HL-60/S4 treated with retinoic acid at 250 ng/mL for 4 days and 3 days (cell line): Measurements from ENCODE around the gene PLPP4.

Source experiments
- in situ Hi-C: fragments of 300-500 bp; cut with MboI; formaldehyde crosslinking; loops from 2 replicates; pipeline ENCODE4 v1.7.0; 2022; ENCODE audit warnings: low sequenced_read_pairs

The PLPP4 gene

DNA sequence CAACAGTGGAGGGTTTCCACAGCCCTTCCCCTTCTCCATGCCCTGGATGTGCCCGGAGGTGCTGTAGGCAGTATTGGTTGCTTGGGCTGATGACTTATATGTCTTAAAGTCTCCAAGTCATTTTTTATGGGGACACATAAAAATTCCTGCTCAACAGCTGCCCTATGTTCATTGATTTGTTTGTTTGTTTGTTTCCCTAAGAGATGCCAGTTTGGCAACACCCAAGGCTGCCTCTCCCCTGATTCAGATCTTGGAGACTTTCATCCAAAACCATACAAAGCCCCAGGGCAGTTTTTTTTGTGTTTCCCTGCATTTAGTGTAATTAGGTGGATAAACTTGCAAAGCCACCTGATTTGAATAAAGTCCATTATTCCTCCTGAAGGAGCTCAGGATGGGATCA is 115.3 kb downstream of the PLPP4 start:
- in situ Hi-C loops, result no loop called here

DNA sequence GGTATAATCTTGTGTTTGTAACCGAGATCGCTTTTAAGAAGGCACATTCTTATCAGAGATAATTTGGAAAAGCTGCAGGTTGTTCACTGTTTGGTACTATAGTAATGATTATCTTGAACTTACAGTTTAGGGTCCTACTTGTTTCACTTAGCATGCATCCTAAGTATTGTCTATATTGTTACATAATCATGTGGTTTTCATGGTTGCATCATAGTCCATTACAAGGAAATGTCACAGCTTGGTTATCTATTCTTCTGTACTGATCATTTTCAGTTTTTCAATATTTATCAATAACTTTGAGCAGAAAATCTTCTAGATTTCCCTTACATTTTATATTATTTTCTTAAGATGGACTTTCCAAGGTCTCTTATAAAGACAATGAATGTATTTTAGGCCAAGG is 116.3 kb downstream of the PLPP4 start:
- in situ Hi-C loops, result no loop called here

DNA sequence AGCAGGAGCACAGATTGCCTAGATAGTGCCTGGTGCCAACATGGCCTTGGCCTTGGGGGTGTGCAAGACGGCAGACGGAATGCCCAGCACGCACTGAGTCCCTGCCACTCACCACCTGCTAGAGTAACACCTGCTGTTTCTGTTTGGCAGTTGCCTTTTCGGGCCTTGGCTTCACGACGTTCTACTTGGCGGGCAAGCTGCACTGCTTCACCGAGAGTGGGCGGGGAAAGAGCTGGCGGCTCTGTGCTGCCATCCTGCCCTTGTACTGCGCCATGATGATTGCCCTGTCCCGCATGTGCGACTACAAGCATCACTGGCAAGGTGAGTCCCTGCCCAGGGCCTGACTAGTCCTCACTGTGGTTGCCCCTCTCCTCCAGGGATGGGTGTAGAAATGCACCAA is 118.0 kb downstream of the PLPP4 start:
- in situ Hi-C loops, result no loop called here

DNA sequence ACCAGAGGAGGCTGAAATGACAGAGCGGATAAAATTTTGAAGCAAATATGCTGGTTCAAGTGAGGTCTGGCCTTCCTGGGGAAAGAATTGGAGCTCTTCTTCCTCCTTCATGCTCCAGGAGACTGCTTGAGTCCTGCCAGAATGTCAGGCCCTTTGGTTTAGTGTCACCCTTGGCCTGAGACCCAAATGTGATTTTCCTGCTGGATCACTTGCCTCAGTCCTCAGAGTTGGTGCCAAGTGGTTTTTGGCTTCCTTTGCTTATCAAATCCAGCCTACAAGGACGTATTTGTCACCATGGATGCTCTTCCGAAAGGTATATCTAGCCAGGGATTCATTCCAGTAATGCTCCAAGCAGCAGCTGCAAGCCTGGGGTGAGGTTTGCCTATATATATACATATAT is 118.4 kb downstream of the PLPP4 start:
- in situ Hi-C loops, result no loop called here

DNA sequence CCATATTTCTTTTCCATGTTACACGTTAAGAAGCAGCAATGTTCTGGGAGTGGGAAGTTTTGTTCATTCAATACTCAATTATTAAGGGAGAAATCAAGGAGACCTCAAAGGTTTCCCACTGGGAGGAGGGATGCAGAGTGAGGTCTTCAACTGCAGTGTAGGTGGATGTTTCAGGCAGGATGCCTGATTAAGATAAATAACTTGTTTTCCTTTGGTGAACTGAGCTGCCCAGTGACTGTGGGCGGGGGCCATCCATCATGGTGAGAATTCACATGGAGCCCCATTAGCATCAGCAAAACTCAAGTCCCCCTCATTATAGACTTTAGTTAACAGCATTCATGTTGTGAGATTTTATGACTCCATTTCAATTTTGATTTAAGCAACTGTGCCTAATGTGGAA is 121.1 kb downstream of the PLPP4 start:
- in situ Hi-C loops, result no loop called here

DNA sequence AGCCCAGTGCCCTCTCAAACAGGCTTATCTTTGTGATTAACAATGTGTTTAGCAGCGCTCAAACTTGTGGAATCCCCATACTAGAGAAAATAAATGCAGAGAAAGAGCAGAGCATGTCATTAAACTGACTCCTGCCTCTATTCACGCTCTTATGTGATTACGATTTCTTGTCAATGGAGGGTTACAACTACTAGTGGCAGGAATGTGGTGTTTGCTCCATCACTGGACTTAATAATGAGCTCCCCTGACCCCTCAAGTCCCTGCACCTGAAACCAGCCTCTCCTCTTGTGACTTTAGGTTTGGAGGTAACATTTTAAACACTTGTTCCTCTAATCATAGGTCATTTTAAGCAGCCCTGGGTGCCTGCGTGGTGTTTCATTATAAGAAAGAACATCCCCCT is 121.9 kb downstream of the PLPP4 start:
- in situ Hi-C loops, result no loop called here

DNA sequence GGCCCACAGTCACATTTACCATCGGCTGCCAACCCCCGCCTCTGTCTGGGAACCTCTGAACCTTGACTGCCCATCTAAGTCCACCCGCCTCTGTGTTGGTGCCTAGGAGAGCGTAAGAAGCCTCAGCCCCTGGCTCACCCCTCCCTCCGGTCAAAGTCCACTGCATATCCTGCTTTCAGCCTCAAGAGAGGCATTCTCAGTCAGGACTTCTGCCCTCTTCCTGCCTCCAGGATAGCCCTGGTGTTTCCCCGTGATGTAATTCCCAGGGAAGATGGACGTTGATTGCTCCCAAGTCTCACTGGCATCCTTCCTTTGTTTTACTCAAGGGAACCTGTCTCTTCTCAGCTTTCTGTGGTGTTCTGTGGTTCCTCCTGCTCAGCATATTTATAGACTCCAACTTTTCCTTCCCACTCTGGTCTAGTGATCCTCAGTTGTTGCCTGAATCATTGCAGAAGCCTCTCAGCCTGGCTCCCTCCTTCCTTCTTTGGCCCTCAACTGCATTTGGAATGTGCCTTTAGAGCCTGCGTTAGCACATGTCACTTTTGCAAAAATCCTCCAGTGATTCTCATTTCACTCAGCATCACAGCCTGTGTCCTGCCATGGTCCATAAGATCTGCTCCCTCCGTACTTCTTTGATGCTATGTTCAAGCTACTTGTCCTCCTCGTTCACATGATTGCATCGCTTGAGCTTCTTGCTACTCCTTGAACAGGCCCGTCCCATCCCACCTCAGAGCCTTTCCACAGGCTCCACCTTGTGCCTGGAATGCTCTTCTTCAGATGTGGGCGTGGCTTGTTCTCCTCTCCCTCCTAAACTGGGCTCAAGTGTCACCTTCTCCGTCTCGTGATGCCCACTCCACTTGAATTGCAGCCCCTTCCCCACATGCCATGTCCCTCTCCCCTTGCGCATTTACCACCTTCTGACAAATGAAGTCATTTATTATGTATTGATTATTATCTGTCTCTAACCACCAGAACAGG is 124.2 kb downstream of the PLPP4 start:
- in situ Hi-C loops, result no loop called here

DNA sequence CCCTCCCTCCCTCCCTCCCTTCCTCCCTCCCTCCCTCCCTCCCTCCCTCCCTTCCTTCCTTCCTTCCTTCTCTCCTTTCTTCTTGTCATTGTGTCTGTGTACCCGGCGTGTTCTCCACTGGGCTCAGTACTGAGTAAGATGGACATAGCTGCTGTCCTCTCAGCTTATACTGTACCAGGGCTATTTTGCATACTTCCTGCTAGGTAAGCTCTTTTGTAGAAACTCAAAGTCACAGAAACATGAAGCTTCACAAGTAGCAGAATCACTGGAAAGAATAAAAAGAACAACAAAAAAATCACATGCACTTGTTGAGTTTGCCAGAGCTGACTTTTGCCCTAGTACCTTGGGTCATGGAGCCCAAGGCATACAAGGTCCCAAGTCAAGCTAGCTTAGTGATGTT is 125.7 kb downstream of the PLPP4 start:
- in situ Hi-C loops, result no loop called here

DNA sequence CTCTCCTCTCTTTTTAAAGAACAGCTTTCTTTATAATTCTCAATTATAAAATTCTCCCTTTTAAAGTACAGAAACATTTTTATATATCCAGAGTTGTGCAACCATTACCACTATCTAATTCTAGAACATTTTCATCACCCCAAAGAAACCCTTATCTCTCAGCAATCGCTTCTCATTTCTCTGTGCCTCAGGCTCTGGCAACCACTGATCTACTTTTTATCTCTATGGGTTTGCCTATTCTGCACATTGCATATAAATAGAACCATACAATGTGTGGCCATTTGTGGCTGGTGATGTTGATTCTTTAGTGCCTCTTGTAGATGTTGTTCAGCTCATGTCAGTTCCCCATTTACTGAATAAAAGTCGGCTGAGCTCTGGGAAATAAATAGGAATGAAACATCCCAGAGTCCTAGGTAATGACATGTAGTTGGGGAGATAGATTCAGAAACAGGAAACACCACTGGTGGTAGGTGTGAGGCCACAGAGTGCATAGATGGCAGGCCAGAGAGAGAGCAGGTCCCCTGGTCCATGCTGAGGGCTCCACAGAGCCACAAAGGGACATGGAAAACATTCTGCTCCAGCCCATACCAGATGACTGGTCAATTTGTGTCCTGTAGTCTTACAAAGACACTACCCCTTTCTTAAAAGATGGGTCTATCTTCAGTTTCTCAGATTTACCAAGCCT is 126.5 kb downstream of the PLPP4 start:
- in situ Hi-C loops, result no loop called here

DNA sequence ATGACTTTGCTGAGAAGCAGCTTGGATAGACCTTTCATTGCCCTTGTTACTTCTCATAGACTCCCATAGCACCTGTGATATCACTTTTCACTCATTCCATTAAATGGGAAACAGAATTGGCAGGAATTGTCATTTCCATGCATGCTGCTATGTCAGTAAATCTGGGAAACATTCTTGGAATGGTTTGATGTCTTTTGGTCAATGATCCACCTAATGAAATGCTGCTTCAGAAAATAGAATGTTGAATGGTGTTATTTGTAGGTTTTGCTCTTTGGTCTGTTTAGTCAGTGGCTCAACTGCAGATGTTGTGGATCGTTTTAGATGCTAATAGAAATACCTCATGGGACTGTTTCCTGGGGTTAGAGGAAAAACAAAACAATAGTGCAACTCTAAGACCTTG is 127.8 kb downstream of the PLPP4 start:
- in situ Hi-C loops, result no loop called here

DNA sequence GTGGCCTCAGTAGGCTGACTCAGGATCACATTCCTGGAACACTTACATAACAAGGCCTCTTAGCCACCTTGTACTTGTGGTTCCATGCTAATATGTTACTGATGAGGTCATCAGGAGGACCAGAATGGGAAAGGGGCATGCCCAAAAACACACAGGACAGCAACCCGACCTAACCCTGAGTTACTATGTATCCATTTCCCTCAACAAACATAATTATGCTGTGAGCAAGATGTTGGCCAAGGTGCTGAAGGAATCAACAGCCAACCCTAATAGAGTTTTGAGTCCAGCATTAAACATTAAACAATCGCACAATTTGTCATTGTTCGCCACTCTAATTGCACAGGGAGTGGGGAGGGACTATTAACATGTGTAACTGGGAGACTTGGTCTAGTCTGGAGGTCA is 129.4 kb downstream of the PLPP4 start:
- in situ Hi-C loops, result no loop called here

DNA sequence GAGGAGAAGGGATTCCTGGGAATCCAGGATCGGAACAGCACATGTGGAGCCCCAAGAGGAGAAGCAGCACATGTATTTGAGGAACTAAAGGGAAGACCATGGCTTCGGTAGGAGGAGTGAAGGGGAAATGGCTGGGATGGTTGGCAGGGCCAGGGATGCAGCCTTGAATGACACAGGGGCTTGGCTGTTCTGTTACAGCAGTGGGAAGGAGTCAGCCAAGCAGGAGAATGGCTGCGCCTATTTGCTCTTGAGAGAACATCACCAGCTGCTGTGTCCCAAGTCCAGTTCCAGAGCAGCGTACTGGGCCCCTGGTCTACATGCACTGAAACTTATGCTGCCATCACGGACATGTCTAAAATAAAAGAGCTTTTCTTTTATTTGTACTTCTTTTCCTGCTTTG is 130.0 kb downstream of the PLPP4 start:
- in situ Hi-C loops, result no loop called here

DNA sequence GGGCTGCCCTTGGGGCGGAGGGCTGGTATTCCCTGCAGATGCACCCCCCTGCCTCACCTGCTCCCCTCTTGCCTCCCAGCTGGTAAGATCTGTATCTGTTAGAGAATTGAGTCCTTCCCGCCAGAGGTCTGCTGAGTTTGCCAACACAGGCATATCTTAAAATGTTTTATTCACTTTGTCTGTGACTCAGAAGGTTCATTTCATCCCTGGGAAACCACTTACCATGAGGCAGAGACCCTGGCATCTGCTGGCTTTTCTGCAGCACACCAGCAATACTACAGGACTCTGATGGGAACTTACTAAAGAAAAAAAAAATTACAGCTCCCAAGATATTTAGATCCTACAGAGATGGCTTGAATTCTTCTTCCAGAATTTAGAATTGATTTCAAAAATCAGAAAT is 131.3 kb downstream of the PLPP4 start:
- in situ Hi-C loops, result no loop called here

DNA sequence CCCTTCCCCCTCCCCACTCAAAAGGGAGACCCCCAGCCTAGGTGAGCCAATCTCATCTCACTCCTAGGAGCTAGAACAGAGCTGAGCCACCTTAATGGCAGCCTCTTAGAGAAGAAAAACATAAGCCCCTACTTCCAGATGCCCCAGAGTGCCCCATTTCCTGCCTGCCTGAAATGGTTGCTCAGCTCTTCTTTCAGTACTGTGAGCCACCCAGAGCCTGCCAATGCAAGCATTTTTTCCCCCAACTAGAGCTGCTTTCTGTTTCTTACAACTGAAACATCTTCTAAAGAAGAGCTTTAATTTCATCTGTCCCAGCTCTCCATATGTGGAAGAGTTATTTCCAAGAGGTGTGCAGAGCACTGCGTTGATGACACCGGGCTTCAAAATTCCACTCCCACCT is 136.7 kb downstream of the PLPP4 start:
- in situ Hi-C loops, result no loop called here

DNA sequence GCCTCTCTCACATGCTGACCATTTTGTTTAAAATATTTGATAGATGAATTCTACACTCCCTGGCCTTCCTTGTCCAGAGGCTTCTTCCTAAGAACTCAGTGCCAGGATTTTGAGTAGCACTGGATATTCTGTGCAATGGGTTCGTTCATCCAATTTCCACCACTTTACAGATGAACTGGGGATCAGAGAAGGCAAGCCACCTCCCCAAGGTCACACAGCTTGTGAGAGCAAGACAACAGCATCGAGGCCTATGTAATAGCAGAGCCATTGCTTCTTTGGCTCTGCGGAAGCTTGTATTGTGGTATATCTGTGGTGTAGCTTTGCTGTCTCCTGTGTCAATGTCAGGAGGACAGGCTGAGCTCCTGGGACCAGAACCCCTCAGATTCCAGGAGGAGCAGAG is 140.9 kb downstream of the PLPP4 start:
- in situ Hi-C loops, result no loop called here

DNA sequence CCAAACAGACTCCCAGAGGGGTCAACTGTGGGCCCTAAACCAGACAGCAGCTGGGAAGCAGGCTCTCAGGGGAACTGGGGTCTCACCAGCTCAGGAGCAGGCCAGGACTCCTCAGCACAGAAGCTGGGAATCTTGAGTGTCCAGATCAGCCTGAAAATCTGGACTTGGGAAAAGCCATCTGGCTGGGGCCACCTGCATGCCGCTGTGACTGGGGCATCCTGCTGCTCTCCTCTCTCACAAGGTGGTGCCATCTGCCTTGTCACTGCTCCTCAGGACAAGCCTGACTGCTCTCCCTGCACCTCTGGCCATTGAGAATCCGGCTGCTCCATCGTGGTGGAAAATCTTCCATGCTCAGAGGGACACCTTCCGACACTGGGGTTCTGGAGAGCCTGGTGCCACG is 141.4 kb downstream of the PLPP4 start:
- in situ Hi-C loops, result no loop called here

DNA sequence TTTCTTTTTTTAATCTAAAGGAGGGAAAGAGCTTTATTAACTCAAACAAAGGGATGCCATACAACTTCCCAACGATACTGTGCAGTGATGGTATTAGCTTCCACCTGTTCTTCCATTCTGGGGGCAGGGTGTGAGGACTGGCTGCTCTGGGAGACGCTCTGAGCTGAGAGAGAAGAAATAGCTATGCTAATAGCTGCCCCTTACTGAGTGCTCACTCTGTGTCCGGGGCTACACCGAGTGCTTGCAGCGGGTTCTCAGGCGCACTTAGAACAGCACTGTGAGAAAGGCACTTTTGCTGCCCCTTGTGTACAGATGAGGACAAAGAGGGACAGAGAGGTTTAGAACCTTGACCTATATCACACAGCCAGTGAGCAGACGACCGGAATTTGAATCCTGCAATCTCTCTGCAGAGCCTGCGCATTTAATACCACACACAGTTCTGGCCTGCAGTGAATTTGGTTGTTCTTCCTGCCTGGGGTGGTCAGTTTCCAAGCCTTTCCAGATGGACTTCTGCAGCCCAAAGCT is 142.2 kb downstream of the PLPP4 start:
- in situ Hi-C loops, result no loop called here

DNA sequence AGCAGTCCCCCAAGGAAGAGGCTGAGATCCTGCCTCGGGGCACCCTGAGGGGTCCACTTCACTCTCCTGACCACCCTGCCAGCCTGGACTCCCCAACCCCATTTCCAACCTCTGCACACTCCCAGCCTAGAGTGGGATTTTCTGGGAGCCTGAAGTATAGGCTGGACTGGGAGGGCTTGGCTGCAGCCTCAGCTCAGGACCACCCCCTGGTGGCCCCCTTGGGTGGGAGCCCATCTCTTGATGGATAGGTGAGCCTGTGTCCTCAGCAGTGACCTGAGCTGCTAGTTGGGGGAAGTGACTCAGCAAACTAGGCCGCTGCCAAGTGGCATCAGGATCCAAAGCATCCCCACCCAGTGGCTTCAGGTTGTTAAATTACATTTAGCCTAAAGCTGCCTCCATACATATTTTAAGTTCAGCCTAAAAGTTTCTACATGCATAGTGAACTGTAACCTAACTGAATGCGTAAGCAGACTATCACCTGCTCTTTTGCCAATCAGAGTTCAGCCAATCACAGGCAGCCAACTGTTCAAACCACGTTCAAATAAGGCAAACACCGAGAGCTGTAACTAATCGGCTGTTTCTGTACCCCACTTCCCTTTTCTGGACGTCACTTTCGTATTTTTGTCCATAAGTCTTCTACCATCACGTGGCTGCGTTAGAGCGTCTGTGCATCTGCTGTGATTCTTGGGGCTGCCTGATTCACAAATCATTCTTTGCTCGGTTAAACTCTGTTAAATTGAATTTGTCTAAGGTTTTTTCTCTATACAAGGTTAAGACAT is 144.0 kb downstream of the PLPP4 start:
- in situ Hi-C loops, result no loop called here

DNA sequence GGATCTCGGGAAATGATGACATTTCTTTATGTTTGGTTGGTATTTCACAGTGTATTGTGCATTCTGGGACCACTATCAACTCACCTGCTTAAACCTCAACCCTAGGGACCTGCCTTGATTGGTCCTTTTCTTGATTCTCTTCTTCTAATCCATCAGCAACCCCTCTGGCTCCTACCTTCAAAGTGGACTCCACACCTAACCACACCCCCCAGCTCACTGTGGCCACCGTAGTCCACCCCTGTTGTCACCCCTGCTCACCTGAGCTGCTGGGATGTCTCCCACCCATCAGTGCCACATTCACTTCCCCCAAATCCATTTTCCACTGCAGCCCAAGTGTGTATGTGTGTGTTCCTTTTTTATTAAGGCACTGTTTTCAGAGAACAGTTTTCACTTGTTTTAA is 145.0 kb downstream of the PLPP4 start:
- in situ Hi-C loops, result no loop called here

DNA sequence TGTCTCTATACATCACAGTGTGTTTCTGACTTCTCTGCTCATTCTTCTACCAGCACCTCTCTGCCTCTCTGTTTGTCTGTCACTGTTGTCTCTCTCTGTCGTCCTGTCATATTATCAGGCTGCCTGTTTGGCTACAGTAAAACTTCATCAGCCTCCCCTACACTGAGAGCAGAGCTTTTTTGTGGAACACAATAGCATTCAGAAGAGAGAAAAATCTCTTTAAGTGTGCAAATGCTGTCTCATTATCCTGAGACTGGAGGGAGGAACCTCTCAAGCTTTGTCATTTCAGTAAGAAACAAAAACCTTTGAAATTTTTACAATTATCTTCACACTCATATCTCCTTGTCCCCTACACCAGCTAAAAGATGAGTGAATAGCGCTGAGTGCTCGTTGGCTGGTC is 148.4 kb downstream of the PLPP4 start:
- in situ Hi-C loops, result no loop called here

DNA sequence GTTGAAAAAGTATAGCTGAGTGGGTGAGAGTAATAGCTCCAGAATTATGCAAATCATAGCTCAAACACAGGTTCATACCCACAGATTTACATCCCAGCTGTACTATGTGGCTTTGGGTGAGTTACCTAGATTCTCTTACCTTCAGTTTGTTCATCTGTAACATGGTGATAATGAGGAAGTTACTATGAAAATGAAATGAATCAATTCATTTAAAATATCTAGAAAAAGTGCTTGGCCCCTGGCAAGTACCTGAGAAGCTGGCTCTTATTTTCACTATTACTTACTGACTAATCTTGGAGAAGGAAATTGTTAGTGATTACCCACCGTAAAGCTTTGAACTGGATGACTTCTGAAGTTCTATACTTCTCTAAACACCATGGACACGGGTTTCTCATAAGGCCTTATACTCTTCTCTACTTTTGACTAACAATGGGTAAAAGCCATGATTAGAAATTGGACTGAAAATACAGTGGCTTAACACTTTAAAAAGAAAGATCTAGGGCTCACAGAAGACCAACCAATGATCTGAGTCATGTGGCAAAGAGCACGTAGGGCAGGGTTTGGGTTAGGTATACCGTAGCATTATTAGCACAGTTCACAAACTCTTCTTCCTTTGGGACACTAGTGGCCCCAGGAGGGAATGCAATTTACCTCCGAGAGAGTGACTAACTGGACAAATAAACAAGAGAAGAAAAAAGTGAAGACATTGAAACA is 149.2 kb downstream of the PLPP4 start:
- in situ Hi-C loops, result no loop called here
